D341Med (cell line): Measurements from ENCODE around the gene INHBB.

ENCODE experiments used
- DNase-seq: peaks from one replicate; pipeline ENCODE4 v3.0.0; 2012; ENCODE audit warnings: low spot score

The INHBB gene

GRCh38 chr2:120398051-120398995, 52.4 kb downstream of the INHBB start:
- no peak for DNase-seq

DNA sequence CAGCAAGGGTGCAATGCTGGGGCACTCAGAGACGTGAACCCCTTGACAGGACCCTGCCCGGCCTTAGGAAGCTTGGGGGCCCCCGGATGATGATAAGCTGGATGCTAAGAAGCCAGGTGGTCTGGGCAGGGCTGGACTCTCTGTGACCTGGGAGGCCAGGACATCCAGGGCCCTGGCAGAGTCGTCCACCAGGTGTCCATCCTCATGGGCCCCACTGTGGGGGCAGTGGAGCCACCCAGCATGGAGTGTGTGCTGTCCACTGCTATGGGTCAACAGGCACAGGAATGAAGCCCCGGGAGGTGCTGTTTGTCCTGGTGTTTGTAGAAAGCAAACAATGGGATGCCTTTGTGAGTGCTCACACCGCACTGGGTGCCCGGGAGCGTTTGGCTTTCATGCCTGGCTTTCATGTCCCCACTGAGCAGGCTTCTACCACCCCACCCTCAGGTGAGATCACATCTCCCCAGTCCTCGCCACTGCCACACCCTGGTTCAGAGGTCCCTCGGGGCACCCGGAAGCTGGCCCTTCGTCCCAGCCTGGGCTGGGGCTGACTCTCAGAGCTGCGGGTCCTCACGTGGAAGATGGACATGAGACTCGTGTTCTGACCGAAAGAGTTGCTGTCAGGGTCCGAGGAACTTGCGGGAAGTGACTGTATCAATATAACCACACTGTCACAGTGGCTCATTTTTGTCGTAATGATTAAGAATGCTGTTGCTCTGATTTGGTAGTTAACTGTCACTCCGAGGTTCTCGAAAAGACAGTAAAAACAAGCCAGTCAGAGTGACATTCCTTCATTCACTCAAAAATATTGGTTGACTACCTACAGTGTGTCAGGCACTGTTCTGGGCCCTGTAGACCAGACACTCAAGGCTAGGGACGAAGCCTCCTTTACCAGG, 53.3 kb downstream of the INHBB start:
- DNase-seq = no peak

GRCh38 chr2:120399889-120400240, 53.9 kb downstream of the INHBB start:
- no peak for DNase-seq

DNA sequence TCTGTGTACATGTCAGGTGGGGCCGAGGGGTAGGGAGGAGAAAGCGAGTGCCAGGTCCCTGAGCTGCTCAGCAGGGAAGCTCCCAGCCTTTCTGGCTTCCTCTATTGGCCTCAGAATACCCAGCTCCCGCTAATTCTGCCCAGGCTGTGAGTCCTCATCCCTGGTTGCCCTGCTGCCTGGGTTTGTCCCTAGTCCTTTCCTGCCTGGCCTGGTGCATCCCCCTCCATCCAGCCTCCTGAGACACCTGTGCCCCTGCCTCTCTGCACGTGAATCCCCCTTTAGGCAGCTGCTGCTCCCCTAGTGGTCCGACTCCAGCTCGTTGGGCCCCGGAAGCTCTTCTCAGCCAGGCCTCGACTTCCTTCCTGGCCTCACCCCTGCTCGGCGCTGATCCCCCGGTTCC, 54.6 kb downstream of the INHBB start:
- DNase-seq = no peak
